ENCODE measurements around the gene MICALL1. TPM values are rescaled to one million over a fixed set of nuclear protein-coding genes. Genes with fewer than 3 reads are reported as not detected.

The MICALL1 gene
- total RNA-seq, 1 experiment from 2014 or later: 47.2 TPM

GRCh38 chr22:37894939-37895670 is 11.0 kb upstream of the MICALL1 start (continued):
- TF ChIP-seq, protein P1, sequence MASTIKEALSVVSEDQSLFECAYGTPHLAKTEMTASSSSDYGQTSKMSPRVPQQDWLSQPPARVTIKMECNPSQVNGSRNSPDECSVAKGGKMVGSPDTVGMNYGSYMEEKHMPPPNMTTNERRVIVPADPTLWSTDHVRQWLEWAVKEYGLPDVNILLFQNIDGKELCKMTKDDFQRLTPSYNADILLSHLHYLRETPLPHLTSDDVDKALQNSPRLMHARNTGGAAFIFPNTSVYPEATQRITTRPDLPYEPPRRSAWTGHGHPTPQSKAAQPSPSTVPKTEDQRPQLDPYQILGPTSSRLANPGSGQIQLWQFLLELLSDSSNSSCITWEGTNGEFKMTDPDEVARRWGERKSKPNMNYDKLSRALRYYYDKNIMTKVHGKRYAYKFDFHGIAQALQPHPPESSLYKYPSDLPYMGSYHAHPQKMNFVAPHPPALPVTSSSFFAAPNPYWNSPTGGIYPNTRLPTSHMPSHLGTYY (CRISPR knock-in tag; IDR thresholded peaks at IDR 0.05): no peak

- DNase-seq (ENCODE audit: low spot score): no peak
- TF ChIP-seq ZSCAN18 (CRISPR knock-in tag; IDR thresholded peaks at IDR 0.05) (no peak), ZNF232 (CRISPR knock-in tag; IDR thresholded peaks at IDR 0.05) (no peak), PRRX2 (CRISPR knock-in tag; IDR thresholded peaks at IDR 0.05) (no peak), TCF7 (CRISPR knock-in tag; IDR thresholded peaks at IDR 0.05; ENCODE audit: low read depth) (no peak), OVOL2 (CRISPR knock-in tag; IDR thresholded peaks at IDR 0.05; ENCODE audit: borderline replicate concordance) (no peak), ZNF138 (CRISPR knock-in tag; conservative IDR thresholded peaks at IDR 0.05) (no peak), CDX4 (CRISPR knock-in tag; IDR thresholded peaks at IDR 0.05; ENCODE audit: borderline replicate concordance) (no peak), PRDM15 (CRISPR knock-in tag; IDR thresholded peaks at IDR 0.05) (no peak), RORB (CRISPR knock-in tag; IDR thresholded peaks at IDR 0.05) (no peak), NR1H2 (CRISPR knock-in tag; IDR thresholded peaks at IDR 0.05) (no peak)
- TF ChIP-seq, protein P1 (CRISPR knock-in tag; IDR thresholded peaks at IDR 0.05): no peak
- TF ChIP-seq, protein P2, sequence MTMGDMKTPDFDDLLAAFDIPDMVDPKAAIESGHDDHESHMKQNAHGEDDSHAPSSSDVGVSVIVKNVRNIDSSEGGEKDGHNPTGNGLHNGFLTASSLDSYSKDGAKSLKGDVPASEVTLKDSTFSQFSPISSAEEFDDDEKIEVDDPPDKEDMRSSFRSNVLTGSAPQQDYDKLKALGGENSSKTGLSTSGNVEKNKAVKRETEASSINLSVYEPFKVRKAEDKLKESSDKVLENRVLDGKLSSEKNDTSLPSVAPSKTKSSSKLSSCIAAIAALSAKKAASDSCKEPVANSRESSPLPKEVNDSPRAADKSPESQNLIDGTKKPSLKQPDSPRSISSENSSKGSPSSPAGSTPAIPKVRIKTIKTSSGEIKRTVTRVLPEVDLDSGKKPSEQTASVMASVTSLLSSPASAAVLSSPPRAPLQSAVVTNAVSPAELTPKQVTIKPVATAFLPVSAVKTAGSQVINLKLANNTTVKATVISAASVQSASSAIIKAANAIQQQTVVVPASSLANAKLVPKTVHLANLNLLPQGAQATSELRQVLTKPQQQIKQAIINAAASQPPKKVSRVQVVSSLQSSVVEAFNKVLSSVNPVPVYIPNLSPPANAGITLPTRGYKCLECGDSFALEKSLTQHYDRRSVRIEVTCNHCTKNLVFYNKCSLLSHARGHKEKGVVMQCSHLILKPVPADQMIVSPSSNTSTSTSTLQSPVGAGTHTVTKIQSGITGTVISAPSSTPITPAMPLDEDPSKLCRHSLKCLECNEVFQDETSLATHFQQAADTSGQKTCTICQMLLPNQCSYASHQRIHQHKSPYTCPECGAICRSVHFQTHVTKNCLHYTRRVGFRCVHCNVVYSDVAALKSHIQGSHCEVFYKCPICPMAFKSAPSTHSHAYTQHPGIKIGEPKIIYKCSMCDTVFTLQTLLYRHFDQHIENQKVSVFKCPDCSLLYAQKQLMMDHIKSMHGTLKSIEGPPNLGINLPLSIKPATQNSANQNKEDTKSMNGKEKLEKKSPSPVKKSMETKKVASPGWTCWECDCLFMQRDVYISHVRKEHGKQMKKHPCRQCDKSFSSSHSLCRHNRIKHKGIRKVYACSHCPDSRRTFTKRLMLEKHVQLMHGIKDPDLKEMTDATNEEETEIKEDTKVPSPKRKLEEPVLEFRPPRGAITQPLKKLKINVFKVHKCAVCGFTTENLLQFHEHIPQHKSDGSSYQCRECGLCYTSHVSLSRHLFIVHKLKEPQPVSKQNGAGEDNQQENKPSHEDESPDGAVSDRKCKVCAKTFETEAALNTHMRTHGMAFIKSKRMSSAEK (CRISPR knock-in tag; IDR thresholded peaks at IDR 0.05; ENCODE audit: borderline replicate concordance): no peak
- TF ChIP-seq, protein P3, sequence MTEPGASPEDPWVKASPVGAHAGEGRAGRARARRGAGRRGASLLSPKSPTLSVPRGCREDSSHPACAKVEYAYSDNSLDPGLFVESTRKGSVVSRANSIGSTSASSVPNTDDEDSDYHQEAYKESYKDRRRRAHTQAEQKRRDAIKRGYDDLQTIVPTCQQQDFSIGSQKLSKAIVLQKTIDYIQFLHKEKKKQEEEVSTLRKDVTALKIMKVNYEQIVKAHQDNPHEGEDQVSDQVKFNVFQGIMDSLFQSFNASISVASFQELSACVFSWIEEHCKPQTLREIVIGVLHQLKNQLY (CRISPR knock-in tag; IDR thresholded peaks at IDR 0.05): no peak
- no peaks in the 10 kb centered on the region; the same call in 1 of the 2 replicates for H3K36me3 Mint-ChIP-seq
- peak overlapping the region; percentile 94 for H3K27ac Mint-ChIP-seq
- no peaks in the 10 kb centered on the region for H3K9me3 Mint-ChIP-seq
- ChIA-PET CTCF (interaction anchor here (1.2 to 5.7 kb wide), 6 partner anchors 8 to 87 kb away, joined by 4 to 47 read pairs (median 16); partner anchors contain the start of gene MICALL1), POLR2A (interaction anchor here (0.6 to 1.5 kb wide), 3 partner anchors 9 to 25 kb away, joined by 3 to 10 read pairs (median 3); partner anchors contain the start of gene MICALL1)
- H3K4me3 Mint-ChIP-seq: no peak overlapping the region
- ATAC-seq: no peak
- H3K27me3 Mint-ChIP-seq (ENCODE audit: low read depth): no peaks in the 10 kb centered on the region
- peaks cover 51% of the 10 kb centered on the region for H3K4me1 Mint-ChIP-seq
Observed at GRCh38 chr22:37896181-37896592, 9.9 kb upstream of the MICALL1 start.

Data from WTC11 (cell line).